NCI-H187 treated with DMSO at 0.1 percent for 48 hours (cell line): ENCODE measurements around the gene PSMD13.
"Not testable (repeated sequence)": the region's sequence is repeated elsewhere in the genome, so short reads cannot be mapped to it uniquely, and the experiment has no call there.

Source experiments
- DNase-seq: peaks from one replicate; lab custom pipeline; 2025; lab: John Stamatoyannopoulos, UW

PSMD13 gene

DNA sequence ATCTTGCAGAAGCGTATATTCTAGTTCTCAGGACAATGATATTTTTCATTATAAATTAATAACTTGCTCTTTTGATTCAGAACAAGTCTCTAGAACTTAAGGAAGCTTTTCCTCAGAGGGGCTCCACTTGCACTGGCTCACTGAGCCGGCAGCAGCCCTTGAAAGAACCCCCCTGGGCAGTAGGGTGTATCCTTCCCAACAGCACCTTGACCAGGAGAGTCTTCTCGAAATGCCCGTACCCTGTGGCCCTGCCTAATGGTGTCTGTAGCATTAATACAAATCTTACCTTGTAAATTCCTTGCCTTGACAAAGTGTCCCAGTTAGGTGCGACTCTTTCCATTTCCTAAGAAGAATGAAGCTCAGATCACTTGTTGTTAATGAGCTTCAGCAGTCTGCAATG is 13.5 kb downstream of the PSMD13 start:
- no peak for DNase-seq

DNA sequence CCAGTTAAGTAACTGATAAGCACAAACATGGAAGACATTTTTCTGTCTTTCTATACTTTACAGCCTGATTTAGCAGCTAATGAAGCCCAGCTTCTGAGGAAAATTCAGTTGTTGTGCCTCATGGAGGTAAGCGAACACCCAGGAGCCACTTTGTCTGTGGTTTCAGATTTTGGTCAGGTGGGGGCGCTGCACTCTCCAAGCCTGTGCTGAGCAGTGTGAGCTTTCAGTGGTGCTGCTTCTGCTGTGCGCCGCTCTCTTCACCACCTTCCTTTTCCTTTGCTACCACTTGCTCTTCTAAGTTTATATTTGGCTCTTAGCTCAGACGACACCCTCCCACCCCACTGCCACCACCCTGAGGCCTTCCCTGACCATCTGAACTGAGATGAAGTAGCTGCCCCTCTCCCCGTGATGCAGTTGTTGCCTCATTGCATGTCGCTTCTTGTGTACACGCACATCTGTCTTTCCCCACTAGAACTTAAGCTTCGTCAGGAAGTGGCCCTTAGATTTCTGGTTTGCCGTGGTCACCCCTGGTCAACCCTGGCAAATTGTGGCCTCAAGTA is 14.0 kb downstream of the PSMD13 start:
- no peak for DNase-seq

DNA sequence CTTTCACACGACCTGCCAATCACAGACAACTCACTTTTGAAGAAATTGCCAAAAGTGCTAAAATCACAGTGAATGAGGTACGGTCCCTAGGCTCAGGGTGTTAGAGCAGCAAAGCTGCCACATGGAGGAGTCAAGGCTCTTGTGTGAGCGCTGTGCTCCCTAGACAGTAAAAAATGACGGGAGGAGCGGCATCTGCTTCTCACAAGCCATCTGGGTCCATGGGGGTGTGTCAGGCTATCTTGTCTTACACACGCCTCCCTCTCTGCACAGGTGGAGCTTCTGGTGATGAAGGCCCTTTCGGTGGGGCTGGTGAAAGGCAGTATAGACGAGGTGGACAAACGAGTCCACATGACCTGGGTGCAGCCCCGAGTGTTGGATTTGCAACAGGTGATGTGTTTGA is 14.8 kb downstream of the PSMD13 start:
- no peak for DNase-seq

DNA sequence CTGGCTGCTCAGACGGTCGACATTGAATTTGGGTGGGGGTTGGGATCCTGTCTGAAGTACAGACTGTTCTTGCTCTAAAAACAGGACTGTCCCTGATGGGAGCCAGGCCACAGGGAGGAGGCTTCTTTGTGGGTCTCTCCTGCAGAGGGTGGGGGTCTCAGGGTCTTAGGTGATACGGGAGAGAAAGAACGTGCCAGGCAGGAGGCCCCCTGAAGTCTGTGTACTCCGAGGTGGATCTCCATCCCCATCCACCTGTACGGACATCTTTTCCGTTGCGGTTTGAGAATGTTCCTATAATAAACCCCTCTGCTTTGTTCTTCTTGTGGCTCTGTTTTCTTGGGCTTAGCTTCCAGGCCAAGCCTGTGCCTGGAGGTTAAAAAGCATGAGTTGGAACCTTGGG is 15.9 kb downstream of the PSMD13 start:
- DNase-seq = no peak

DNA sequence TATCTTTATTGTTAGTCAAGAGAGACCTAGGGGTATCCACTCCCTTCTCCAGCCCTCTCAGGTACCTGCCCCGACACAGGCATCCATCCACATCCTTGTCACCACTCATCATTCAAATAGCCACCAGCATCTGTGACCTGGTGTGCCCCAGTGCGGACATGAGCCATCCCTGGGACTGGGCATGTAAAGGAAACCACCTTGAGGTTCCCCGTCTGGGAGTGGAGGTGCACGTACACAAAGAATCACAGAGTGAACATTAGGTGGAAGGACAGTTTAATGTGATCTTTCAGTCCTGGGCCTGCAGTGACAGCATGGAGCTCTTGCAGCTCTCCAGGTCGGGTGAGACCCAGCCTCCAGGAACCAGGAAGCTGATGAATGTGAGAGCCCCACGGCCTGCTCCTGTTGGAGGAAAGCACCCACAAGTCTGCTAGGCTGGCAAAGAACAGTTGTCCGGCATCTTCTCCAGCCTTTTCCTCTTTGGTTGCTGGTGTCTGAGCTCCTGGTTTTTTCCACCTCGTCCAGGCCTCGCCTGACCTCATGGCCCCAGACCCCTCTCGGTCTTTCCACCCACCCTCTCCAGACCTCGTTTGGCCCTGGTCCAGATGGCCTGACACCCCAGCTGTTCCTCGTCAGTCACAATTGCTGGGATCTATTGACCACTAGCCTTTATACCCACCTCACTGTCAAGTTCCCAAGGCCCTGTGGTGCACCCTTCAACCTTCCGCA is 16.5 kb downstream of the PSMD13 start:
- DNase-seq = no peak

DNA sequence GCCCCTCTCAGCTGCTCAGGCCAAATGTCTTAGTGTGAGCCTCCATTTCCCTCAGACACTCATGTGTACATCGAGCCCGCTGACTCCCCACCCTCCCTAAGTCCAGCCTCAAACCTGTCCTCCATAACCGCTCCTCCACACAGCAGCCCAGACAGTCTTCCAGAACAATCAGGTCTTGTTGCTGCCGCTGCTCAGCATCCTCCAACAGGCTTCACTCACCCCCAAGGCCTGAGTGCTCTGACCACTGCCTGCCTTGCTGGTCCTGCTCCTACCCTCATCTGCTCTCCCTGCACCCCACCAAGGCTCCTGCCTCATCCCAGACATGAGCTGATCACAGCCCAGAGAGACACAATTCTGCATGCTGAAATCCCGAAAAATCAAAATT is 17.1 kb downstream of the PSMD13 start:
- no peak for DNase-seq

DNA sequence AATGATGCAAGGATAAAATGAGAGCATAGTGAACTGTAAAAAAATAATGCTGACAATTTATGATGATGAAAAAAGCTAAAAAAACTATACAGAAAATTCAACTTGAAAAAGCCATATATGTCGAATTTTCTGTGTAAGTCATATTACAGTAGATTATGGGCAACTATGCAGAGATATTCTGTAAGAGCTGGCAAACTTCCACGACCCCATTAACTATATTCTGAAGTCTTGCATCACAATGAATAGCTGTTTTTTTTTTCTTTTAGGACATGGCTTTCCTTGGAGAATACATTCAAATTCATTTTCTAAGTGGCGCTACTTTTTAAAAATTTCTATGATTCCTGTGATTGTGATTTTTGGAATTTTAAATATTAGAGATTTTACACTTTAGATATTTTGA is 18.4 kb downstream of the PSMD13 start:
- DNase-seq = no peak

DNA sequence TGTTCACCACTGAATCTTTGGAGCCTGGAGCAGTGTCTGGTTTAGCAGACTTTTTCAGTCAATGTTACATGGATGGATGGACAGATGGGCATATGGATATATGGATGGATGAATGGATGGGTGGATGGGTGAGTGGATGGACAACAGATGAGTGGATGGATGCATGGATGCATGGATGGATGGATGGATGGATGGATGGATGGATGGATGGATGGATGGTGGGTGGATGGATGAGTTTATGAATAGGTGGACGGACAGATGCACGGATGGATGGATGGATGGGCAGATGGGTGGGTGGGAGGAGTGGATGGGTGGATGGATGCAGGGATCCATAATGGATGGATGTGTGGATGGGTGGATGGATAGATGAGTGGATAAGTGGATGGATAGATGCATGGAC is 19.0 kb downstream of the PSMD13 start:
- DNase-seq = no peak

DNA sequence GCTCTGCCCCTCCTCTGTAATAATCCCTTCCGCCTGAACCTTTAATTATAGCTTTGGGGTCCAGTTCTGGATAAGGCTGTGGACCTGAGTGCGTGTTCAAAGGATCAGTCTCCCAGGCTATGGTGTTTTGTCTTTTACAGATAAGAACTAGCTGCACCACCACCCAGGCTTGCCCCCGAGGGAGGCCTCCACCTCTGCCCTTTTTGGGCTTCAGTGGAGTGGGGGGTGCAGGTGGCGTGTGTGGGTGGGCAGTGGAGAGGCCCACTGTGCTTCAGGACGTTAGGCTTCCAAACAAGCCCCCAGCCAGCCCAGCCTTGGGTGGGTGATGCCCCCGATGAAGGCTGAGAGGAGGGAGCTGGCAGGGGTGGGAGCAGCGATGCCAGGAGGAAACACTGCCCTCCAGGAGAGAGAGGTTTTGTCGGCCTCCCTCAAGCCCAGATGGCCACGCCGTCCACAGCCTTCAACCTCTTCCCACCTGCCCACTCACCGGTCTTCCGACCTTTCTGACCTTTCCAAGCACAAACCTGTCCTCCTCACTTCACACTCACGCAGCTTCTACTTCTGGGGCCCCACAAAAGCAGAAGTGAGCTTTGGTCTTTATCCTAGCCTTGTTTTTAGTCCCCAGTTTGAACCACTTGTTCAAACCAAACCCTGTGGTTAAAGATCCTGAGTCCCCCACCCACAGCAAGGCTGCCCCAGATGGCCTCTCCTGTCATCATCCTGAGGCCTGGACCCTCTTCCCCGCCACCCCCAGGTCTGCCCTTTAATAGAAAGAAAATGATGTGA is 20.4 kb downstream of the PSMD13 start:
- DNase-seq = no peak

DNA sequence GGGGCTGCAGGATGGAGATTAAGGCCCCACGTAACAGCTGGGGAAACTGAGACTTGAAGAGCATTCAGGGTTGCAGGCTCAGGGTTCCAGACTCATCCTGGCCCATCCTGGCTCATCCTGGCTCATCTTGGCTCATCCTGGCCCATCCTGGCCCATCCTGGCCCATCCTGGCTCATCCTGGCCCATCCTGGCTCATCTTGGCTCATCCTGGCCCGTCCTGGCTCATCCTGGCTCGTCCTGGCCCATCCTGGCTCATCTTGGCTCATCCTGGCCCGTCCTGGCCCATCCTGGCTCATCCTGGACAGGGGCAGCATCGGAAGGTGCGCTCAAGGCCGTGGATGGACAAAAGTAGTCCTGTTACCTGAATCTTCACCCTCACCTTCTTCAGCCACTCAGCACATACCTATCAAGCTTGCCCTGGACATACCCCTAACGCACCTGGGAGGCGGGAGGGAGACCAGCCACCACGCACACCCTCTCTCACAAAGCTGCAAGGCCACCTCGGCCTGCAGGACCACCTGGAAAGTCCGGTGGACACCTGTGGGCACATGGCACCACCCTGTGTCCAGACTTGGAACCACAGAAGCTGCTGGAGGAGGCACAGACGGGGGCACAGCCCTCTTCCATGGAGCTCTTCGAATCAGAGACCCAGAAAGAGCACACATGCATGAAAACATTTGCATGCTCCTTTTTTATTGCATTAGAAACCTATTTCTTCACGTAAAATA is 21.2 kb downstream of the PSMD13 start:
- no peak for DNase-seq

DNA sequence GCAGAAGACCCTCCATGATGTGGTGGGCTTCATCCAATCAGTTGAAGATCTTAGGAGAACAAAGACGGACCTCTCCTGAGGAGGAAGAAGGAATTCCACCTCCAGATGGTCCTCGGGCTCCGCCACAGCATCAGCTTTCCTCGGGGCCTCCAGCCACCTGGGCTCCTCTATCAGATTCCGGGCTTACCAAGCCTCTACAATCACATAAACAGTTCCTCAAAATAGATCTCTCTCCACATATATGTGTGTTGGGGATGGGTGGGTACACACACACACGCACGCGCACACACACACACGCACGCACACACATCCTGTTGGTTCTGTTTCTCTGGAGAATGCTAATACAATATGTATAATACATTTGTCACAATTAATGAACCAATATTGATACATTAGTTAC is 22.6 kb downstream of the PSMD13 start:
- no peak for DNase-seq

DNA sequence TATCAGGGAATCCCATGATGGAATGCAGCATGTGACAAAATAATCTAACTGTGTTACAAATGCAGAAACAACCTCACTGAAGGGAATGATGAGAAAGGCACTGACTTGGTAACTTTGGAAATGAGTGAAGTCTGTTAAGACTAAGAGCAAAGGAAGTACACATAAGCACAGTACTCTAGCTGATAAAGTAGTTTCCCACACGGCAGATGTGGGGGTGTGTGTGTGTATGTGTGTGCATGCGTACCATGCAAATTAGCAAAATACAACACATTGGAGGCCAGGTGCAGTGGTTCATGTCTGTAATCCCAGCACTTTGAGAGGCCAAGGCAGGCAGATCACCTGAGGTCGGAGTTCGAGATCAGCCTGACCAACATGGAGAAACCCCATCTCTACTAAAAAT is 24.8 kb downstream of the PSMD13 start:
- no peak for DNase-seq

DNA sequence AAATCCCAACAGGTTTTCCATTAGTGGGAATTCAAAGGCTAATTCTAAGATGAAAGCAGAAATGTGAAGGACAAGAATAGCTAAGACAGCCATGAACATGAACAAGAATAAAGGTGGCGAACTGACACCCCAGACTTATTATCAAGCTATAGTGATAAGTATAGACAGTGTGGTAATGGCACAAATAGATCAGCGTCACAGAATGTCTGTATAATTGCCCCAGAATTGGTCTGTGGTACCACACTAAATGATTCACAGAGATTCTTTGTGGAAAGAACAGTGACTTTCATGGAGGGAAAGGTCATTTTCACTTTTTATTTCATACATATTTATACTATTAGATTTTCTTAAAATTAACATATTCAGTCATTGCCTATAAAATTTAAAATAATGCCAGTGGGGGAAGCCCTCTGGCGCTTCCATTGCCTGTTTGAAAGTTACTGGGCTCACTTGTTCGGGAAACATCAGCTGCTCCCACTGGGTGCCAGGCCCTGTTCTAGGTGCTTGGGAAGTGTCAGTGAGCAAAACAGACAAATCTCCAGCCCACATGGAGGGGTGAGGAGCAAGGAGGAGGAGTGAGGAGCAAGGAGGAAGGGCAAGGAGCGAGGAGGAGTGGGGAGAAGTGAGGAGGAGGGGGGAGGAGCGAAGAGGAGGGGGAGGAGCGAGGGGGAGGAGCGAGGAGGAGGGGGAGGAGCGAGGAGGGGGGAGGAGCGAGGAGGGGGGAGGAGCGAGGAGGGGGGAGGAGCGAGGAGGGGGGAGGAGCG is 30.1 kb downstream of the PSMD13 start:
- DNase-seq = no peak

DNA sequence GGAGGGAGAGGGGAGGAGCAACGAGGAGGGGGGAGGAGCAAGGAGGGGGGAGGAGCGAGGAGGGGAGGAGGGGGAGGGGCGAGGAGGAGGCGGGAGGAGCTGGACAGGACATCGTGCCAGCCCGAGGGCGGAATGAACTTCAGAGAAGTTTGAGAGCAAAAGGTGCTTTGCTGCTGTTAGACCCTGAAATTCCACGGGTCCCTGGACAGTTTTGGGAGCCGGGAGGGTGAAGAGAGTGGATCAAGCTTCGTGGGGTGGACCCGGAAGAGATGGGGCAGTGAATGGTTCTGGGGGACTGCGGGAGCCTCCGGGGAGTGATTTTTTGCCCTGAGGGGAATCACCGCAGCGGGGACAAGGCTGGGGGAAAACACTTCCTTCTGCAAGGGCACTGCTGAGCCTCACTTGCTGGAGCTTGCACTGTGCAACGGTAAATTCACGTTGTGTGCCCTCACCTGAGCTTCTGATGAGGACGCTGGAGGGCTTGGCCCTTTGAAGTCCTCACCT is 30.8 kb downstream of the PSMD13 start:
- no peak for DNase-seq

DNA sequence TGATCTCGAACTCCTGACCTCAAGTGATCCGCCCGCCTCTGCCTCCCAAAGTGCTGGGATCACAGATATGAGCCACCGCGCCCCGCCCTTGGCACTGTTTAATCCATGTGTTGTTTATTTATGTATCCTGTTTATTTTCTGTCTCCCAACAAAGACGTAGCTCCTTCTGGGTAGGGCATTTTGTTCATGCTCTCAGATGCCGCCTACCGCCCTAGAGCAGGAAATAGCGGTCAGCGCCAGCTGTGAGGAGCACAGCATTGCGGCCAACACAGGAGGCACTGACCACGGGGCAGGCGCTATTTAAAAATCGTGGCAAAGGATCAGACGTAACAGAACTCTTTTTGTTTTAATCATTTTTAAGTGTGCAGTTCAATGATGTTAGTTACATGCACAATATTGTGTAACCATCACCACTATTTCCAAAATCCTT is 32.0 kb downstream of the PSMD13 start:
- not testable (repeated sequence) for DNase-seq

DNA sequence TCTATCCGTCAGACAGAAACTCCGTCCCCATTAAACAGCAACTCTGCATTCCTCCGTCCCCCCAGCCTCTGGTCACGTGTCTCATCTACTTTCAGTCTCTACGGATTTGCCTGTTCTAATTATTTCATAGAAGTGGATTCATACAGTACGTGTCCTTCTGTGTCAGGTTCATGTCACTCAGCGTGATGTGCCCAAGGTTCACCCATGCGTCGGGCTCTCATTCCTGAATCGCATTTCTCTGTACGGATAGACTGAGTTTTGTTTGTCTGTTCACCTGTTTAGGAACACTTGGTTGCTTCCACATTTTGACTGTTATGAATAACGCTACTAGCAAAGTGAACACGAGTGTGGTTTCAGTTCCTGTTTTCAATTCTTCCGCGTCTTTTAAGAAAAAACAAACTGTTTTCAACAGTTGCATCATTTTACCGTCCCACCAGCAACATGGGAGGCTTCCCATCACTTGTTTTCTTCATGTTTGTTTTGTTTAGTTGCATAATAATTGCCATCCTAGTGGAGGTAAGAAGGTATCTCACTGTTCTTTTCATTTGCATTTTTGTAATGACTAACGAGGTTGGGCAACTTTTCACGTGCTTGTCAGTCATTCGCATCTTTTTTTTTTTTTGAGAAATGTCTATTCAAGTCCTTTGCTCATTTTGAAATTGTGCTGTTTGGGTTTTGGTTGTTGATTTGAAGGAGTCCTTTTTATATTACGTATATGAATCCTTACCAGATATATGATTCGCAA is 32.5 kb downstream of the PSMD13 start:
- DNase-seq = no peak

DNA sequence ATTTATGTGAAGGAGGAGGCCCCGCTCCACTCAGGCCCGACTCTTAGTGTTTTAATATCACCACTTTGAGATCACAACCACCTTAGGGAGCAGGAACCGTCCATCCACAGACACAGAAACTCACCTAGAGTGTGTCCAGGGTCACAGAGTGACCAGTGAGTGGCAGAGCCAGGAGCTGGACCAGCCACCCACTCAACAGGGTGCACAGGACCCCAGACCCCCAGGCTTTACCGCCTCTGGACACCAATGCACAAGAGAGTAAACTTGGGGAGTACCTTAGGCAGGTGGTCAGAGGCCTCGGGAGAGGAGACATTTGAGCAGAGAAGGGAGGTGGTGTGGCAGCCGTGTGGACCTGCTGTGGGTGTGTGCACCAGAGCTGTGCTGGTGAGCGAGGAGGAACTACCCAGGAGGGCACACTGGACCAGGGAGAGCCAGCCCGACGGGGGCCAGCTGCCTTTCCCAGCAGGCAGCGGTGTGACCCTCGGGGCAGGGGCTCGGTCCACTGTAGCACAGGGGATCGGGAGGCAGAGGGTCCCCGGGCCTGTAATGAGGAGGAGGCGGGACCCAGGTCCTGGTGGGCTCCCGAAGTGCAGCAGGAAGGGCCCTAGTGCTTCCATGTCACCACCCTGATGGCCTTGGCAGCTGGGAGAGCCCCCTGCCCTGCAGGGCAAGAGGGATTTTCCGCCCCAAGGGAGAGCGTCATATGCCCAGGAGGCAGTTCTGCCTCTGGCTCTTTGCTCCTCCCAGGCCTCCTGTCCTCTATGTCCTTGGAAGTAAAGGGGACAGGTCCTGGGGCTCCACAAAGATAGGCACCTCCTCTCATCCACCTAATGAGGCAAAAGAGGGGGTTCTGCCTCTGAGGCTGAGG is 33.9 kb downstream of the PSMD13 start:
- no peak for DNase-seq

DNA sequence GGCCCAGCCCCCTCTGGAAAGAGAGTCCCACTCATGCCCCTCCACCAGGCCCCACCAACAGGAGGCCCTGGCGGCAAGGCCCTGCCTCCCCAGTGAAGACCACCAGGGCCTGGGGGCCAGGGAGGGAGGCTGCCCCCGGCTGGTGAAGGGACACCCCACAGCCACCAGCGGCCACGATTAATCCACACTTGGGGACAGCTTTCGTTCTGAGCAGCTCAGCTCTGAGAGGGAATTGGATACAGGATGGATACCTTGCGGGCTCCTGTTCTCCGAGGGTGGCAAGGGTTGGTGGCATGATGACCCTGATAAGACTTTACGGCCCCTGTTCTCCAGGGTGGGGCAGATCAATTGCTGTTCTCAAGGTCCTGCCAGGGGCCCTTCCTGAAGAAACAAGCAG is 34.5 kb downstream of the PSMD13 start:
- DNase-seq = no peak

DNA sequence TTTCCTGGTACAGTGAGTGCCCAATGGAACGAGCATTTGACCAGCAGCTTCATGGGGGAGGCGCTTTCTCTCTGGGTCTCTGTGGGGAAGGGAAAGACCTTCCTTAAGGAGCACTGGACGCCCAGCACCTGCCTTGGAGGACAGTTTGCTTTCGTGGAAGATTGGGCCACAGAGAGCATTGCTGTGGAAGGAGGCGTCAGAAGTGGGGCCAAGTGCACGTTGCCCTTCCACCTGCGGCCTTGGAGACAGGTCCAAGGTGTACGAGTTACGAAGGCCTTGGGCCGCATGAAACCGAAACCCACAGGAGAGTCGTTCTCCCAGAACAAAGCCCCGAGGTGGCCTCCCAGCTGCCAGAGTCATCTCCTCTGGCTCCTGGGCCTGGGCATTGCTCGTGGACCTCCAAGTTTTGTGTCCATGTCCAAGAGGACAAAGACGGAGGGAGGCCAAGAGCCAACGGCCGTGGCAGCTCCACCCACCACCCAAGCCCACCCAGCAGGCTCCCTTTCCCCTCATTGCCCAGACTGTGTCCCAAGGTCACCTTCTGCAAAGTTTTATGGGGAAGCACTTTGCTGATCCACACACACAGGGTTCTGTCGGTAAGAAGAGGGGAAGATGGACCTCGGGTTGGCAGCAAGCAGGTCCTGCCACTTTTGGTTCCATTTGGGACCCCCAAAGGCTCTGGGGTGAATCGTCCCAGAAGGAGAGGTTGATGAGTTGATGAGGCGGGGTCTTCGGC is 35.6 kb downstream of the PSMD13 start:
- no peak for DNase-seq

DNA sequence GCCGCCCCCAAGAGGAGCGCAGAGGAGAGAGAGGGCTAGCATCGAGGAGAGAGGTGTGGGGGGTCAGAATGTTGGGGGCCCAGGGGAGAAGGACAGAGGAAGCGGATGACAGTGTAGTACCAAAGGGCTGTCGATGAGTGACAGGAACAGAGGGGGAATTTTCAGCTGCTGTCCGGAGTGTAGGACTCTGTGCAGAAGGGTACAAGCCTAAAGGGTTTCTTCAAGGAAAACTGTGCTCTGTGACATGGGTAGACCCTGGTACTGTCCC is 36.1 kb downstream of the PSMD13 start:
- DNase-seq = no peak
